OCI-M1 (cell line): ENCODE measurements around the gene SLC38A4.
"Not testable (repeated sequence)": the region's sequence is repeated elsewhere in the genome, so short reads cannot be mapped to it uniquely, and the experiment has no call there.

ENCODE experiments used
- DNase-seq: peaks from one replicate; lab custom pipeline; 2025; lab: John Stamatoyannopoulos, UW

The SLC38A4 gene

DNA sequence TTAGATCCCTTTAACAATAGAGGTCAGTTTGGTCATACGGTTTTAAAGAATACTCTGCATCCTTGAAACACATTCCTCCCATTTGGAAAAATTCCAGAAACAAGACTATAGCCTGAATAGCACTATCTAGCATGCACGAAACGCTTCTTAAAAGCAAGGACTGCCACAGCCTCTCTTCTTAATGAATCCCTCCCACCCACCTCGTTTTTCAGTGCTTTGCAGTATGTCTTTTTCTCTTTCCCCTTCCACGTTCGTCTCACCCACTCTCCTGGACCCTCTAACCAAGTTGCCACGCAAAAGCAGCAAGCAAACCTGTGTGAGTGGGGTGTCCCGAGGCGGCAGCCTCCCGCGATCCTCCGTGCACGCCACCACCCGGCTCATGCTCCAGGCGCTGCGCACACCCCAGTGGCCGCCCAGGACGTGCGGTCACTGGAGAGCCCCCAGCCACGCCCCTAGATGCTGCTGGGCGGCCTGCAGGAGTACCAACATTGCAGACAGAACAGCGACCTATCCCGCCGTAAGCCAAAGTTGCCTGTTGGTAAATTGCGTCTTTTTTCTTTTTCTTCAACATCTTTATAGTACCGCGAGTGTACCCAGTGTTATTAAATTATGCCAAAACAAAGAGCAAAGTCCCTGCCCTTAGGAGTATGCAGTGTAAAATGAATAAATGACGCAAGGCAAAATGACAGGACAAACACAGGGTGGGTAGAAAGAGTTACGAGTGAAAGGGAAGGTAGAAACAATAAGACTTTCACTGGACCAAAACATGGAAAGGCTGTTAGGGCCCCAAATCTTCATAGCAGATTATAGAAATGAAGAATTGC, at the start of gene SLC38A4:
SLC38A4 (minus strand) TSS at position 407 of the 824 bp plus-strand sequence. CDS start 32,926 bp downstream, outside the sequence.
- DNase-seq, result no peak

DNA sequence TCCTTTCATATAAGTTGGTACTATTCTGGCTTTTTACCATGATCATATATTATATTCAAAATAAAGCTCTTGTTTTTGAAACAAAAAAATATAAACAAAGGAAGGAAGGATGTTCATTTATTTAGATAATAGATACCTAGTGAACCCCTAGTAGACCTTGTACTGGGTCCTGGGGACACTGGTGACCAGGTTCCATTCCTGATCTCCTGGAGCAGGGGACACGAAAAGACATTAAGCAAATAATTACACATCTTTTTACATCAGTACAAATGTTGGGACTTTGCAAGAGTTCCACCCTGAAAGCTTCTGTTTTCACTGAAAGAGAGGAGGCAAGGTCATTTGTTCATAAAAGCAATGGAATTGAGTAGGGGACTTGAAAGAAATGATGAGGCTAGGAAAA, 49.3 kb upstream of the SLC38A4 start:
- DNase-seq, result no peak

DNA sequence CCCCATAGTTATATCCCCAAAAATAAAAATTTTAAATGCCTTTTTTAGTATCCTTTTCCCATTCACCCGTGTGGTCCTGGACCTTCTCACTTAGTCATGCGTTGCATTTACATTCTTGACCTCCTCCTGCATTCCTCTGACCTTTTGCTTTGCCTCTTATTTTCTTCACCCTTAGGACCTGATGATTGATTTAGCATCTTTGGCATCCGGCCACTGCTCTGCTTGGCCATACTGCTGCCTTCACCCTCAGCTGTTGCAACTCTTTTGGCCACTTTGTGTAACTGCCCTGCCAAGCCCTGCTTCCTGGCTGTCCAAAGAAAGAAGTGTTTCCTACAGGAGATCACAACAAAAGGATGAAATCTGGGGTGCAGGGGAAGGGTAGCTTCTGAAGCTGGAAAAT, 48.8 kb upstream of the SLC38A4 start:
- no peak for DNase-seq

DNA sequence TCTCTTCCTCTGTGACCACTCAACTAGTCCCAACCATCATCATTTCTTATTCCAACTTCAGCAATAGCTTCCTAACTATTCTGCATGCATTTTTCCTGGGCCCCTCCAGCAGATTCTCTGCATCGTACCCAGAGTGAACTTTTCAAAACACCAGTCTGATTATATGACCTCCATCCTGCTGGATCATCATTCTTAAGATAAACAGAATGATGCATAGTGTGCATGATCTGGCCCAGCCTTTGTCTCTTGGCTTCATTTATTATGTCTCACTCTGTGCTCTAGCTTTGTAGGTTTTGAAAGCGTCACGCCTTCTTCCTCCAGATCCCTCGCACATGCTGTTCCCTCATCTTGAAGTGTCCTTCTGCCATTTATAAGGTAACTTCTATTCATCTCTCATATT, 46.3 kb upstream of the SLC38A4 start:
- DNase-seq, result no peak

GRCh38 chr12:46865311-46865710, 39.5 kb upstream of the SLC38A4 start:
- DNase-seq, result no peak

DNA sequence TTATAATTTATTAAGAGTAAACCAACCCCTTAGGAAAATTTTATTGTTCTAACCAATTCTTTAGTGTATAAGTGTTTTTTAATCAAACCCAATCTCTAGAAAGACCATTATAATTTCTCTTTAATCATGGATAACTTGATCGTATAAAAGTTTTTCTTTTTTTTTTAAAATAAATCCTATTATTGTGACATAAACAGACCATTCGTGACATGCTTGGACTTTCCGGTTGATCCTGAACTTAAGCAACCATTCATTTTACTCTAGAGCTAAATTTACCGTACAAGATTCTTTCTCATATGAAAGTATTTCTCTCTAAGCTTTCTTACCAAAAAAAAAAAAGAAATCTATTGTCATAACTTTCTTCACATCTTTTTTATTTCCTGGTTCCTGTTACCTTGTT, 32.6 kb upstream of the SLC38A4 start:
- no peak for DNase-seq

- DNase-seq, result no peak
These were observed 31.7 kb upstream of the SLC38A4 start for GRCh38 chr12:46857486-46857885.

- peak; percentile 19 for DNase-seq
These were observed 30.0 kb upstream of the SLC38A4 start for GRCh38 chr12:46855760-46856159.

GRCh38 chr12:46854188-46854587, 28.4 kb upstream of the SLC38A4 start:
- DNase-seq, result not testable (repeated sequence)

DNA sequence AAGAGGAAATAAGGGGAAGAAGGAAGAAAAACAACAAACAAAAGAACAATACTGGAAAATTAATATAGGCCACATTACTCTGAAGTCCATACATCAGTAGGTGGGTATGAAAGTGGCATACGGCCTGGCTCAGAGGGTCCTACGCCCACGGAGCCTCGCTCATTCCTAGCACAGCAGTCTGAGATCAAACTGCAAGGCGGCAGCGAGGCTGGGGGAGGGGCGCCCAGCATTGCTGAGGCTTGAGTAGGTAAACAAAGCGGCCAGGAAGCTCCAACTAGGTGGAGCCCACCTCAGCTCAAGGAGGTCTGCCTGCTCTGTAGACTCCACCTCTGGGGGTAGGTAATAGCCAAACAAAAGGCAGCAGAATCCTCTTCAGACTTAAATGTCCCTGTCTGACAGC, 23.0 kb upstream of the SLC38A4 start:
- not testable (repeated sequence) for DNase-seq

DNA sequence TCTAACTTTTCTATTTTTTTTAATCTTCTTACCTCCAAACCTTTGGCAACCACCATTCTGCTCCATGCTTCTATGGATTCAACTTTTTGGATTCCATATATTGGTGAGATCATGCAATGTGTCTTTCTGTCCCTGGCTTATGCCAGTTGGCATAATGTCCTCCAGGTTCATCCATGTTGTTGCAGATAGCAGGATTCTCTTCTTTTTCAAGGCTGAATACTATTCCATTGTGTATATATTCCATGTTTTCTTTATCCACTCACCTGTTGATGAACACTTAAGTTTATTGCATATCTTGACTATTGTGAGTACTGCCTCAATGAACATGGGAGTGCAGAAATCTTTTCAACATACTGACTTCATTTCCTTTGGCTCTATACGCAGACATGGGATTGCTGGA, 21.2 kb upstream of the SLC38A4 start:
- no peak for DNase-seq

GRCh38 chr12:46843811-46844210, 18.0 kb upstream of the SLC38A4 start:
- DNase-seq, result no peak

- no peak for DNase-seq
These were observed 16.1 kb upstream of the SLC38A4 start for GRCh38 chr12:46841891-46842290.

- no peak for DNase-seq
These were observed 14.2 kb upstream of the SLC38A4 start for GRCh38 chr12:46839964-46840363.

DNA sequence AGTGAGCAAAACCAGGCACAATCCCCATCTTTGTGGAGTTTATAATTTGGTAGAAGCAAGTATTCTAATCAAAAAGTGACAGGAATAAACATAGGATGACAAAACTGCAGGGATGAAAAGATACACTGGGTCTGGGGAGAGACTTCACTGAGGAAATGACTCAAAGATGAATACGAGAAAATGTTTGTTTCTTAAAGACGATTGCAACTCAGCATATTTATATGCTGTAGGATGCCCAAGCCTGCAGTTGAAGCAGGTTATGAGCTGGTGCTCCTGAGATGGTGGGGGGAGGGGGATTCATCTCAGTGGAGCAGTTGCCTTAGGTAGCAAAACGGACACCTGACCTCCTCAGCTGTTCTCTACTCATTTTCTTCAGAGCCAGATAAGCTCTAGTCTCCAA, 13.4 kb upstream of the SLC38A4 start:
- no peak for DNase-seq

- no peak for DNase-seq
These were observed 10.0 kb upstream of the SLC38A4 start for GRCh38 chr12:46835785-46836184.

DNA sequence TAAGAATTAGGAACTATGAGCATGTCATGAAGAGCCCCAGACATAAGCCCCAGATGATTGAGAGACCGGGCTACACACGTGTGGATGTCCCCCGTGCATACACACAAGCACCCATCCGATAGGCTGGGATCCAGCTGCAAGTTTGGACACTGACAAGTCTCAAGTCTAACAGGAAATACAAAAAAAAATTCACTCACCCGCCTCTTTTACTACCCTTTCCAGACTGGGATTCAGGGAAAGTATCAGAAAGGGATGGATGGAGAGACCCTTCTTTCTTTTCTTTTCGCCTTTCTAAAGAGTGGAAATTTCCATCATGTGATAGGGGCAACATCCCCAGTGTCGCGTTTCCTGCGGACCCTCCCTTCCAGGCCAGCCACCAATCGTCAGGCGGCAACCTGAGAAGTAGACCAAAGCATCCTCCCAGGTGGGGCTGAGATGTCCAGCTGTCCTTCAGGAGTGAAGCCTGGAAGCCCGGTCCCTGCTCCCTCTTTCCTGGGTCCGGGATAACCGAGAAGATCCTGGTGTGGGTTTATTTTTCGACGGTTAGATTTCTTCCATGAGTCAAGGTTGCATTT, 6.4 kb upstream of the SLC38A4 start:
- no peak for DNase-seq

- no peak for DNase-seq
These were observed 5.7 kb upstream of the SLC38A4 start for GRCh38 chr12:46831335-46832129.

DNA sequence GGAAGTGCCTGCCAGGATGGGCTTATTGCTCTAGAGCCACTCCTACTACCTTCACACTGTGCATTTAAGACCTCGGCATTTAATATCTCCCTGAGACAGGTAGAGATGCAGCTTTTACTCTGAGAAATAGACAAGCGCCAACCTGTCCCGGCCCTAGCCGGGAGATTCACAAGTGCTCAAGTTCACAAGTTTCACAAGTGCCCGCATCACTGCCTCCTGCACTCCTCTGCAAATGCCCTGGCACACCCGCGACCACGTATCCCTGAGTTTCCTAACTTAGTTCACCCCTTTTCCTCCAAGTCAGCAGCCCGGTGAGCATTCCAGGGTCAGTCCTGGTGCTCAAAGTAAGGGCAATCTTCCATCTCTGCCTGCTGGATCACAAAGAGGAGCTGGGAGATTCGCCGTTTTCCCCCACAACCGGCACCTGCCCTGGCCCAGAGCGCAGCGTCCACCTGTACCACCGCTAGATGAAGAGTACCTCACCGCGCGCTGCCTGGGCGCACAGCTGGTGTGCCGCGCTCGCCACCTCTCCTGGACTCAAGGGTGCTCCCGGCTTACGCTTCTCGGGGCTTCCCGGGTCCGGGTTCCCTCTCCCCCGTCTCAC, 5.0 kb upstream of the SLC38A4 start:
- DNase-seq, result no peak

DNA sequence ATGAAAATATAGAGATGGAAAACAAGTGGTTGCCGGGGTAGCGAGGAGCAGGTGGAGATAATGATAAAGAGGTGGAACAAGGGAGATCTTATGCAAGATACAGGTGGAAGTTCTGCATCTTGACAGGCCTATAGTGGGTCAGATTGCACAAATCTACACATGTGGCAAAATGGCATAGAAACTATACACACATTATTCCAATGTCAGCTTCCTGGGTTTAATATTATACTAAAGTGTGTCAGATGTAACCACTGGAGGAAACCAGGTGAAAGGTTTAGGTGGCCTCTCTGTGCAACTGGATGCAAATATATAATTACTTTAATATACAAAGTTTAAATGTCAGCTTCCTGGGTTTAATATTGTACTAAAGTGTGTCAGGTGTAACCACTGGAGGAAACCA, 1.1 kb downstream of the SLC38A4 start:
- DNase-seq, result no peak

- DNase-seq, result no peak
These were observed 7.2 kb downstream of the SLC38A4 start for GRCh38 chr12:46818642-46819041.

DNA sequence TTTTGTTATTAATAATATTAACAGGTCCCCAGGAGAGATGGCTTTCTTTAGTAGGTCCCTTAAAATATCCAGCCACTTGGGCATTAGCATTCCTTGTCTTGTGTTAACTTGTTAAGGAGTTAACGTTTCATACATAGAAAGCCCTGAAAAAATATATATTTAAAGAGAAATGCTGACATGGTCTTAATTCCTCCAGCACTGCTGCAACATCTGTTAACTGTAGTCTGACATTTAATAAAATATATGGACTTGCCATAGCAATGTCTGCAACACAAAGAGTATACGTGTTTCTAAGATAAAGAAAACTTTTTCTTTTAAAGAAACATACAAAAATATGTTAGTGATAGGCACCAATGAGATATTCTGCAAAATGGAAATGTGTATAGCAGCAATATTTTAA, 10.0 kb downstream of the SLC38A4 start:
- DNase-seq, result no peak

DNA sequence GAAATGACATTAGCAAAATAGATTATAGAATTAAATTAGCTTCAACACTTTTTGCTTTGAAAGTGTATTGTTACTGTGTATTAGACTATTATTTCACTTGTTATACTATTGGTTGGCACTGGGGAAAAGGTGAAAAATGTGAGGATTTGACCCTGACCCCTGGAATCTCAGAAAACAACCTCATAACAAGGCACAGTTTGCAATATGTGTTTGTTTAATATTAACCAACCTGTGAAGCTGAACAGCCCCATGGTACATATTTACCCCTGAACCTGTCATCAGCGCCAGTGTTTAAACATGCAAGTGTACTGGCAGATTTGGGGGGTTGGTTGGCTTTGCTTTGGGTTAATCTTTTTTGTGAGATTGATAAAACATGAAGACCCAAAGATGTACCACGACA, 11.7 kb downstream of the SLC38A4 start:
- no peak for DNase-seq
